WTC11 (cell line): ENCODE data around the gene TBC1D1. TPM values are rescaled to one million over a fixed set of nuclear protein-coding genes. Genes with fewer than 3 reads are reported as not detected.

Source experiments
- ATAC-seq: fragments of 200-7000 bp; cut with Tn5 transposase; 2 replicates; pipeline ENCODE4 v1.10.0; 2021; ENCODE audit warnings: mild to moderate bottlenecking, moderate library complexity
- CTCF ChIA-PET: fragments of 300-600 bp; sonication (Branson Sonifier 250); formaldehyde crosslinking; loops from one replicate; lab custom pipeline; 2021; ENCODE audit warnings: antibody characterized with exemption; lab: Charles Lee
- POLR2A ChIA-PET: fragments of 350-600 bp; sonication (Branson Sonifier 250); formaldehyde crosslinking; loops from one replicate; lab custom pipeline; 2021; ENCODE audit warnings: antibody characterized with exemption; lab: Charles Lee
- DNase-seq: peaks from one replicate; pipeline ENCODE4 v3.0.0; 2021; ENCODE audit warnings: low spot score
- H3K27ac Mint-ChIP-seq: 2 replicates; pipeline ENCODE4 v1.8.0; 2021; ENCODE audit warnings: mixed read lengths
- H3K27me3 Mint-ChIP-seq: 2 replicates; pipeline ENCODE4 v1.8.0; 2021; ENCODE audit warnings: low read depth, mild to moderate bottlenecking, moderate library complexity, mixed read lengths
- H3K36me3 Mint-ChIP-seq: 2 replicates; pipeline ENCODE4 v1.8.0; 2021; ENCODE audit warnings: mixed read lengths
- H3K4me1 Mint-ChIP-seq: 2 replicates; pipeline ENCODE4 v1.8.0; 2022; ENCODE audit warnings: mixed read lengths
- H3K4me3 Mint-ChIP-seq: 2 replicates; pipeline ENCODE4 v1.8.0; 2021; ENCODE audit warnings: mild to moderate bottlenecking, moderate library complexity, mixed read lengths
- H3K9me3 Mint-ChIP-seq: 2 replicates; pipeline ENCODE4 v1.8.0; 2021; ENCODE audit warnings: mixed read lengths
- ATF1 ChIP-seq: sonication (generic); formaldehyde crosslinking; IDR thresholded peaks from 2 replicates; pipeline ENCODE4 v1.8.1; 2023; ENCODE audit warnings: mild to moderate bottlenecking, moderate library complexity, missing genetic modification reagents
- ATF3 ChIP-seq: sonication (generic); formaldehyde crosslinking; conservative IDR thresholded peaks from 2 replicates; pipeline ENCODE4 v1.8.1; 2022; ENCODE audit warnings: mild to moderate bottlenecking, missing genetic modification reagents
- CREB1 ChIP-seq: sonication (generic); formaldehyde crosslinking; IDR thresholded peaks from 2 replicates; pipeline ENCODE4 v1.8.0; 2023; ENCODE audit warnings: mild to moderate bottlenecking, missing genetic modification reagents
- E2F5 ChIP-seq: sonication (generic); formaldehyde crosslinking; IDR thresholded peaks from 2 replicates; pipeline ENCODE4 v1.8.1; 2022; ENCODE audit warnings: mild to moderate bottlenecking, moderate library complexity, missing genetic modification reagents
- ELF4 ChIP-seq: sonication (generic); formaldehyde crosslinking; IDR thresholded peaks from 2 replicates; pipeline ENCODE4 v1.8.1; 2022; ENCODE audit warnings: low read depth, mild to moderate bottlenecking, moderate library complexity, missing genetic modification reagents
- ERG ChIP-seq: fragments of 250-450 bp; sonication (Bioruptor Pico); IDR thresholded peaks from 2 replicates; pipeline ENCODE4 v1.8.0; 2021; ENCODE audit warnings: mild to moderate bottlenecking
- FOXJ3 ChIP-seq: sonication (generic); formaldehyde crosslinking; IDR thresholded peaks from 2 replicates; pipeline ENCODE4 v1.9.0; 2021; ENCODE audit warnings: missing genetic modification reagents, mild to moderate bottlenecking, borderline replicate concordance
- GRHL2 ChIP-seq: fragments of 250-450 bp; sonication (Bioruptor Pico); IDR thresholded peaks from 2 replicates; pipeline ENCODE4 v1.8.0; 2022; ENCODE audit warnings: mild to moderate bottlenecking, moderate library complexity; ENCODE audit not compliant: insufficient replicate concordance, severe bottlenecking
- IRF1 ChIP-seq: sonication (generic); formaldehyde crosslinking; IDR thresholded peaks from 2 replicates; pipeline ENCODE4 v1.8.0; 2023; ENCODE audit warnings: missing genetic modification reagents
- MYBL2 ChIP-seq: sonication (generic); formaldehyde crosslinking; IDR thresholded peaks from 2 replicates; pipeline ENCODE4 v1.8.1; 2023; ENCODE audit warnings: mild to moderate bottlenecking, moderate library complexity, missing genetic modification reagents
- NFYB ChIP-seq: sonication (generic); formaldehyde crosslinking; conservative IDR thresholded peaks from 2 replicates; pipeline ENCODE4 v1.8.0; 2022; ENCODE audit warnings: low read depth, missing genetic modification reagents
- PREB ChIP-seq: sonication (generic); formaldehyde crosslinking; IDR thresholded peaks from 2 replicates; pipeline ENCODE4 v1.8.1; 2022; ENCODE audit warnings: mild to moderate bottlenecking, missing genetic modification reagents, moderate library complexity, borderline replicate concordance
- RELA ChIP-seq: sonication (generic); formaldehyde crosslinking; IDR thresholded peaks from 2 replicates; pipeline ENCODE4 v1.8.1; 2022; ENCODE audit warnings: missing genetic modification reagents, mild to moderate bottlenecking, borderline replicate concordance
- SP1 ChIP-seq: sonication (generic); formaldehyde crosslinking; conservative IDR thresholded peaks from 2 replicates; pipeline ENCODE4 v1.8.1; 2022; ENCODE audit warnings: missing genetic modification reagents
- STAT6 ChIP-seq: sonication (generic); formaldehyde crosslinking; conservative IDR thresholded peaks from 2 replicates; pipeline ENCODE4 v1.8.1; 2023; ENCODE audit warnings: mild to moderate bottlenecking, low read depth, missing genetic modification reagents, moderate library complexity
- TP53 ChIP-seq: sonication (generic); formaldehyde crosslinking; IDR thresholded peaks from 2 replicates; pipeline ENCODE4 v1.8.1; 2023; ENCODE audit warnings: mild to moderate bottlenecking, missing genetic modification reagents
- ZNF121 ChIP-seq: sonication (generic); formaldehyde crosslinking; IDR thresholded peaks from 2 replicates; pipeline ENCODE4 v1.8.0; 2023; ENCODE audit warnings: missing genetic modification reagents
- ZNF138 ChIP-seq: sonication (generic); formaldehyde crosslinking; conservative IDR thresholded peaks from 2 replicates; pipeline ENCODE4 v1.8.1; 2022; ENCODE audit warnings: mild to moderate bottlenecking, moderate library complexity, missing genetic modification reagents
- ZNF219 ChIP-seq: sonication (generic); formaldehyde crosslinking; IDR thresholded peaks from 2 replicates; pipeline ENCODE4 v1.8.0; 2023; ENCODE audit warnings: missing genetic modification reagents, mild to moderate bottlenecking, borderline replicate concordance
- ZNF263 ChIP-seq: sonication (generic); formaldehyde crosslinking; IDR thresholded peaks from 2 replicates; pipeline ENCODE4 v1.8.1; 2022; ENCODE audit warnings: low read depth, mild to moderate bottlenecking, moderate library complexity, missing genetic modification reagents
- ZNF281 ChIP-seq: sonication (generic); formaldehyde crosslinking; IDR thresholded peaks from 2 replicates; pipeline ENCODE4 v1.8.0; 2023; ENCODE audit warnings: mild to moderate bottlenecking, missing genetic modification reagents
- ZNF532 ChIP-seq: fragments of 250-450 bp; sonication (Bioruptor Pico); IDR thresholded peaks from 2 replicates; pipeline ENCODE4 v1.9.0; 2021; ENCODE audit warnings: mild to moderate bottlenecking, borderline replicate concordance
- total RNA-seq: library from RNA; stranded (reverse); gene quantifications from 3 replicates; pipeline ENCODE4 v1.2.3, GENCODE V29; 2021

TBC1D1 gene
- total RNA-seq, 1 experiment from 2014 or later = 134 TPM

- no peak overlapping the region for H3K27ac Mint-ChIP-seq
- DNase-seq (no peak), ATAC-seq (no peak)
- no peaks in the 10 kb centered on the region for H3K4me1 Mint-ChIP-seq
- ChIA-PET POLR2A (no interaction called here), CTCF (interaction anchor here (0.9 kb wide), 1 partner anchor 45 kb away, joined by 3 read pairs; no protein-coding TSS in a partner anchor)
- no peaks in the 10 kb centered on the region for H3K27me3 Mint-ChIP-seq
- H3K4me3 Mint-ChIP-seq = no peak overlapping the region
- no peak for TF ChIP-seq NFYB (CRISPR knock-in tag)
- no peak for TF ChIP-seq ZNF219
- no peak for TF ChIP-seq ATF1 (CRISPR knock-in tag)
- no peak for TF ChIP-seq TP53 (CRISPR knock-in tag)
- TF ChIP-seq ZNF263 (CRISPR knock-in tag) = no peak
- TF ChIP-seq ERG (CRISPR knock-in tag) = no peak
- no peak for TF ChIP-seq STAT6 (CRISPR knock-in tag)
- TF ChIP-seq RELA (CRISPR knock-in tag) = no peak
- TF ChIP-seq ZNF121 (CRISPR knock-in tag) = no peak
- TF ChIP-seq ATF3 (CRISPR knock-in tag) = no peak
- TF ChIP-seq CREB1 = no peak
- TF ChIP-seq ZNF138 (CRISPR knock-in tag) = no peak
- no peak for TF ChIP-seq ZNF532 (CRISPR knock-in tag)
- TF ChIP-seq SP1 (CRISPR knock-in tag) = no peak
- no peak for TF ChIP-seq GRHL2
- no peaks in the 10 kb centered on the region for H3K9me3 Mint-ChIP-seq
- H3K36me3 Mint-ChIP-seq = peaks cover 28% of the 10 kb centered on the region
Observed at GRCh38 chr4:37847311-37847884, 43.5 kb upstream of the TBC1D1 start.

- Mint-ChIP-seq H3K4me3 (no peak overlapping the region), H3K4me1 (no peaks in the 10 kb centered on the region), H3K9me3 (no peaks in the 10 kb centered on the region), H3K27me3 (no peaks in the 10 kb centered on the region), H3K36me3 (peaks cover 46% of the 10 kb centered on the region), H3K27ac (no peak overlapping the region)
- DNase-seq (no peak), ATAC-seq (no peak)
- POLR2A ChIA-PET = no interaction called here
- CTCF ChIA-PET = no interaction called here
- TF ChIP-seq IRF1 (CRISPR knock-in tag) (no peak), ZNF281 (CRISPR knock-in tag) (no peak), PREB (CRISPR knock-in tag) (no peak), MYBL2 (CRISPR knock-in tag) (no peak), FOXJ3 (no peak), E2F5 (CRISPR knock-in tag) (no peak), ELF4 (no peak)
Observed at GRCh38 chr4:37852376-37852775, 38.5 kb upstream of the TBC1D1 start.
